H1 (cell line): Measurements from ENCODE around the gene DYNLL1. TPM values are rescaled to one million over a fixed set of nuclear protein-coding genes. Genes with fewer than 3 reads are reported as not detected.

Source experiments
- CTCF ChIA-PET: fragments of 300-600 bp; sonication (Branson Sonifier 250); formaldehyde crosslinking; loops from one replicate; lab custom pipeline; 2021; ENCODE audit not compliant: partially characterized antibody; lab: Charles Lee
- POLR2A ChIA-PET: fragments of 300-600 bp; sonication (Branson Sonifier 250); formaldehyde crosslinking; loops from one replicate; lab custom pipeline; 2021; ENCODE audit warnings: inconsistent platforms; ENCODE audit not compliant: partially characterized antibody; lab: Charles Lee
- DNase-seq, 2 experiments: peaks; one replicate each; pipeline versions ENCODE4 v3.0.0 to v3.0.0-alpha.2; 2010 to 2022; ENCODE audit warnings: low spot score in 2 of 2, low read depth in 1 of 2, mixed read lengths in 1 of 2
- FAIRE-seq: peaks from 2 replicates; lab custom pipeline; 2011; peaks lifted over from hg19 to GRCh38; lab: Jason Lieb, UNC
- H2AFZ ChIP-seq: 2 replicates; pipeline ENCODE4 v1.8.1; 2012; ENCODE audit warnings: low read length, inconsistent platforms
- H2AK5ac ChIP-seq: 2 replicates; pipeline ENCODE4 v1.6.1; 2013; ENCODE audit warnings: low read depth, low read length
- H2BK120ac ChIP-seq: replicated peaks from 2 replicates; pipeline ENCODE3; 2013; ENCODE audit warnings: low read depth, low read length, inconsistent platforms
- H2BK12ac ChIP-seq: 2 replicates; pipeline ENCODE4 v1.6.1; 2013; ENCODE audit warnings: low read depth, low read length
- H2BK15ac ChIP-seq: 2 replicates; pipeline ENCODE4 v1.6.1; 2013; ENCODE audit warnings: low read length
- H2BK20ac ChIP-seq: 2 replicates; pipeline ENCODE4 v1.6.1; 2013; ENCODE audit warnings: low read length
- H2BK5ac ChIP-seq: 2 replicates; pipeline ENCODE4 v1.6.1; 2013; ENCODE audit warnings: low read depth, low read length
- H3K14ac ChIP-seq: 2 replicates; pipeline ENCODE4 v1.6.1; 2013; ENCODE audit warnings: inconsistent platforms; ENCODE audit not compliant: insufficient read length
- H3K18ac ChIP-seq: 2 replicates; pipeline ENCODE4 v1.6.1; 2013; ENCODE audit warnings: low read length; ENCODE audit errors: extremely low read depth
- H3K23ac ChIP-seq: 2 replicates; pipeline ENCODE4 v1.6.1; 2013; ENCODE audit warnings: inconsistent platforms; ENCODE audit not compliant: insufficient read length
- H3K23me2 ChIP-seq: 2 replicates; pipeline ENCODE4 v1.6.1; 2013; ENCODE audit warnings: low read depth, low read length
- H3K27ac ChIP-seq: 2 replicates; pipeline ENCODE4 v1.6.1; 2011; ENCODE audit warnings: low read depth, low read length, inconsistent platforms
- H3K27me3 ChIP-seq, 4 experiments: replicated peaks in 1 of 4; 1 replicate in 1 of 4; 2 replicates in 3 of 4; pipeline versions ENCODE4 v1.6.1 to v1.8.1; 2011 to 2013; ENCODE audit warnings: low read length in 3 of 4, mild to moderate bottlenecking in 3 of 4, inconsistent platforms in 2 of 4, mixed read lengths in 2 of 4, moderate library complexity in 1 of 4; ENCODE audit not compliant: control insufficient read depth in 3 of 4, insufficient read depth in 3 of 4; ENCODE audit errors: extremely low read depth in 1 of 4
- H3K36me3 ChIP-seq, 4 experiments: 2 replicates each; pipeline versions ENCODE4 v1.6.1 to v1.8.1; 2011 to 2013; ENCODE audit warnings: mild to moderate bottlenecking in 4 of 4, low read length in 3 of 4, moderate library complexity in 2 of 4, control low read depth in 1 of 4, inconsistent platforms in 1 of 4; ENCODE audit not compliant: insufficient read depth in 4 of 4, control insufficient read depth in 2 of 4
- H3K4ac ChIP-seq: replicated peaks from 2 replicates; pipeline ENCODE3; 2013; ENCODE audit warnings: low read length, low read depth, mixed read lengths, inconsistent platforms; ENCODE audit not compliant: insufficient read length
- H3K4me1 ChIP-seq, 4 experiments: replicated peaks in 1 of 4; 1 replicate in 1 of 4; 2 replicates in 3 of 4; pipeline versions ENCODE4 v1.6.1 to v1.8.1; 2011 to 2013; ENCODE audit warnings: low read length in 3 of 4, inconsistent platforms in 2 of 4, mixed read lengths in 1 of 4; ENCODE audit not compliant: insufficient read depth in 4 of 4, control insufficient read depth in 3 of 4
- H3K4me2 ChIP-seq, 2 experiments: 2 replicates each; pipeline versions ENCODE4 v1.6.1 to v1.8.1; 2011 to 2013; ENCODE audit warnings: low read depth in 2 of 2, low read length in 2 of 2, control low read depth in 1 of 2, inconsistent platforms in 1 of 2, mild to moderate bottlenecking in 1 of 2; ENCODE audit not compliant: insufficient read depth in 1 of 2
- H3K4me3 ChIP-seq, 4 experiments: fragments of 200-600, 300-600 bp in 1 of 4; sonication (generic), shearing (Covaris generic), sonication (Bioruptor Twin) in 1 of 4; 2 replicates each; pipeline versions ENCODE4 v1.5.1 to v1.8.1; 2011 to 2016; ENCODE audit warnings: low read length in 4 of 4, low read depth in 3 of 4, control low read depth in 2 of 4, inconsistent platforms in 2 of 4, mild to moderate bottlenecking in 2 of 4, mixed read lengths in 1 of 4, moderate library complexity in 1 of 4; ENCODE audit not compliant: insufficient read depth in 2 of 4; ENCODE audit errors: extremely low read depth in 1 of 4
- H3K56ac ChIP-seq: replicated peaks from 2 replicates; pipeline ENCODE3; 2013; ENCODE audit warnings: low read depth, mild to moderate bottlenecking, mixed read lengths, low read length, inconsistent platforms; ENCODE audit not compliant: insufficient read length
- H3K79me1 ChIP-seq: 2 replicates; pipeline ENCODE4 v1.6.1; 2013; ENCODE audit warnings: low read depth, low read length, control low read depth
- H3K79me2 ChIP-seq, 2 experiments: 2 replicates each; pipeline versions ENCODE4 v1.6.1 to v1.8.1; 2012 to 2013; ENCODE audit warnings: low read length in 2 of 2, mild to moderate bottlenecking in 2 of 2, inconsistent platforms in 1 of 2; ENCODE audit not compliant: insufficient read depth in 2 of 2, control insufficient read depth in 1 of 2
- H3K9ac ChIP-seq, 4 experiments: replicated peaks in 1 of 4; 1 replicate in 1 of 4; 2 replicates in 3 of 4; pipeline versions ENCODE4 v1.6.1 to v1.8.1; 2011 to 2013; ENCODE audit warnings: low read depth in 3 of 4, low read length in 3 of 4, control low read depth in 2 of 4, mild to moderate bottlenecking in 2 of 4, moderate library complexity in 2 of 4, inconsistent platforms in 1 of 4; ENCODE audit errors: extremely low read depth in 1 of 4
- H3K9me3 ChIP-seq, 2 experiments: 2 replicates each; pipeline versions ENCODE4 v1.6.1 to v1.8.1; 2012 to 2013; ENCODE audit warnings: mild to moderate bottlenecking in 2 of 2, moderate library complexity in 2 of 2, control low read depth in 1 of 2, inconsistent platforms in 1 of 2, low read depth in 1 of 2, low read length in 1 of 2, mixed read lengths in 1 of 2; ENCODE audit not compliant: insufficient read depth in 2 of 2
- H4K20me1 ChIP-seq, 2 experiments: replicated peaks in 1 of 2; 2 replicates each; pipeline versions ENCODE3 to v1.8.1; 2011 to 2013; ENCODE audit warnings: inconsistent platforms in 2 of 2, low read length in 2 of 2, mild to moderate bottlenecking in 1 of 2; ENCODE audit not compliant: insufficient read depth in 2 of 2, control insufficient read depth in 1 of 2
- H4K5ac ChIP-seq: 2 replicates; pipeline ENCODE4 v1.6.1; 2013; ENCODE audit warnings: low read length, low read depth, mixed read lengths, inconsistent platforms; ENCODE audit not compliant: insufficient read length
- H4K8ac ChIP-seq: 2 replicates; pipeline ENCODE4 v1.8.0; 2013; ENCODE audit warnings: mild to moderate bottlenecking, moderate library complexity, low read length, inconsistent platforms; ENCODE audit not compliant: insufficient read depth; ENCODE audit errors: extremely low read depth
- H4K91ac ChIP-seq: replicated peaks from 2 replicates; pipeline ENCODE3; 2013; ENCODE audit warnings: low read length, mixed read lengths, inconsistent platforms; ENCODE audit not compliant: insufficient read length
- ASH2L ChIP-seq: fragments of 200-600, 300-600 bp; sonication (generic); IDR thresholded peaks from one replicate; pipeline ENCODE4 v1.7.1; 2017; ENCODE audit warnings: low read length
- BACH1 ChIP-seq: IDR thresholded peaks from 2 replicates; pipeline ENCODE4 v1.6.1; 2012; ENCODE audit warnings: low read length, improper control_type of control experiment
- CEBPB ChIP-seq: IDR thresholded peaks from 2 replicates; pipeline ENCODE4 v1.6.1; 2012; ENCODE audit warnings: low read depth, low read length
- CTCF ChIP-seq, 3 experiments: IDR thresholded peaks; 1 replicate in 2 of 3; 2 replicates in 1 of 3; pipeline versions ENCODE4 v1.5.1 to v1.6.1; 2011; ENCODE audit warnings: low read length in 3 of 3, mild to moderate bottlenecking in 3 of 3, inconsistent platforms in 2 of 3, low read depth in 1 of 3, moderate library complexity in 1 of 3; ENCODE audit not compliant: insufficient read depth in 1 of 3; ENCODE audit errors: control extremely low read depth in 1 of 3
- GTF2F1 ChIP-seq: IDR thresholded peaks from 2 replicates; pipeline ENCODE4 v1.6.1; 2012; ENCODE audit warnings: low read depth, low read length, improper control_type of control experiment, borderline replicate concordance
- HDAC6 ChIP-seq: IDR thresholded peaks from one replicate; pipeline ENCODE4 v1.7.1; 2012; ENCODE audit warnings: low read depth, mild to moderate bottlenecking, inconsistent platforms, low read length, moderate library complexity
- KDM4A ChIP-seq: IDR thresholded peaks from one replicate; pipeline ENCODE4 v1.7.1; 2012; ENCODE audit warnings: low read depth, mild to moderate bottlenecking, moderate library complexity, low read length, inconsistent platforms; ENCODE audit not compliant: severe bottlenecking
- MAFK ChIP-seq: IDR thresholded peaks from 2 replicates; pipeline ENCODE4 v1.6.1; 2012; ENCODE audit warnings: low read depth, mild to moderate bottlenecking, improper control_type of control experiment, low read length
- NRF1 ChIP-seq: IDR thresholded peaks from 2 replicates; pipeline ENCODE4 v1.6.1; 2011; ENCODE audit warnings: mild to moderate bottlenecking, low read depth, low read length, improper control_type of control experiment
- TCF12 ChIP-seq: IDR thresholded peaks from 2 replicates; pipeline ENCODE4 v1.6.1; 2011; ENCODE audit warnings: low read depth, mild to moderate bottlenecking, low read length
- WGBS, 2 experiments: shearing (Covaris generic) in 1 of 2; methylation state at CpG; one replicate each; pipeline versions ENCODE4 v1.1.6 to v1.1.7; 2013 to 2015; ENCODE audit warnings: low lambda C conversion rate in 2 of 2, mixed read lengths in 2 of 2, inconsistent platforms in 1 of 2, low coverage in 1 of 2, missing lambda C conversion rate in 1 of 2; ENCODE audit not compliant: insufficient replicate concordance in 2 of 2, insufficient coverage in 1 of 2, insufficient read length in 1 of 2; ENCODE audit errors: extremely low coverage in 1 of 2, missing lambda C conversion rate in 1 of 2; 5-methylcytosine and 5-hydroxymethylcytosine counted together
- polyA plus RNA-seq, 7 experiments: library from polyadenylated mRNA; depleted of rRNA in 3 of 7; stranded (reverse) in 5 of 7; unstranded in 2 of 7; fragments of >200 nt in 5 of 7; fragments of 200-250 nt in 2 of 7; gene quantifications; 1 replicate in 5 of 7; 2 replicates in 1 of 7; 4 replicates in 1 of 7; pipeline versions ENCODE4 v1.2.1 to v1.2.3, GENCODE V29; 2011 to 2013; ENCODE audit warnings: missing spikeins in 2 of 7, mixed read lengths in 2 of 7
- total RNA-seq: library from RNA; stranded (reverse); fragmentation: NEBNext Ultra II Directional; extraction: Animal tissue kit (Norgen Biotek cat#: 25700); gene quantifications from 2 replicates; pipeline ENCODE4 v1.2.1, GENCODE V29; 2021

The DYNLL1 gene
- total and polyA plus RNA-seq, 2 of the 8 experiments (the other 6 are each of a cell fraction or from before 2014, with no cell fraction given), result 423 to 488 TPM

- peaks cover 5% of the 10 kb centered on the region for H3K23me2 ChIP-seq
- peak overlapping the region; percentile 97 for H3K56ac ChIP-seq
- H3K4me1 ChIP-seq, result peaks cover 0 to 5% (median 0%) of the 10 kb centered on the region in 4 experiments; a peak in 2 of 7 replicates
- FAIRE-seq, result no peak
- peak overlapping the region; percentile 96 for H4K5ac ChIP-seq
- ChIA-PET POLR2A (interaction anchor here (0.6 to 18.7 kb wide), 26 partner anchors 11 to 273 kb away, joined by 3 to 365 read pairs (median 4); partner anchors contain the start of genes COQ5, COX6A1, DYNLL1 and GATC), CTCF (interaction anchor here (0.7 to 9.3 kb wide), 17 partner anchors 11 to 142 kb away, joined by 3 to 152 read pairs (median 5); partner anchors contain the start of genes COX6A1, DYNLL1, GATC and PLA2G1B)
- H2BK20ac ChIP-seq, result no peak overlapping the region
- H3K79me1 ChIP-seq, result no peaks in the 10 kb centered on the region; the same call in none of the 2 replicates
- peaks cover 10 to 15% of the 10 kb centered on the region in 2 experiments for H4K20me1 ChIP-seq
- peak overlapping the region; percentile 99 for H4K91ac ChIP-seq
- WGBS, 2 experiments, result 0% methylated on average over 40 of the region's 57 CpGs; no CpG with 5 or more reads in 1 of the 2 experiments
- peak overlapping the region; percentile 98 for H2BK5ac ChIP-seq
- H4K8ac ChIP-seq, result peak overlapping the region; percentile 90
- H2BK12ac ChIP-seq, result peak overlapping the region; percentile 85; the same call in 1 of the 2 replicates
- H3K79me2 ChIP-seq, result peaks cover 0 to 49% of the 10 kb centered on the region in 2 experiments; a peak in 3 of 4 replicates
- peak overlapping the region; percentile 76 to 97 (median 78) for H3K4me3 ChIP-seq
- no peak for DNase-seq
- no peak overlapping the region for H3K14ac ChIP-seq
- no peaks in the 10 kb centered on the region for H3K9me3 ChIP-seq
- peak overlapping the region; percentile 96 for H3K27ac ChIP-seq
- no peak overlapping the region for H3K23ac ChIP-seq
- H3K9ac ChIP-seq, result peak overlapping the region; percentile 69 to 96 (median 94)
- H3K18ac ChIP-seq, result peak overlapping the region; percentile 98
- no peak overlapping the region for H2AK5ac ChIP-seq
- H2BK120ac ChIP-seq, result no peak overlapping the region
- H2AFZ ChIP-seq, result no peak overlapping the region
- H3K36me3 ChIP-seq, result peaks cover 16 to 25% (median 19%) of the 10 kb centered on the region in 4 experiments
- TF ChIP-seq CTCF (IDR thresholded peaks at IDR 0.05; ENCODE audit: control extremely low read depth in 1 of 3, insufficient read depth in 1 of 3, low read depth in 1 of 3, low read length in 3 of 3) (peak in 1 of 3 experiments; percentile 19; a peak in 1 of 4 replicates), ASH2L (no peak), HDAC6 (no peak), TCF12 (no peak), GTF2F1 (no peak), NRF1 (no peak), MAFK (no peak), CEBPB (no peak), BACH1 (no peak), KDM4A (peak; percentile 44)
- peak overlapping the region; percentile 95; the same call in 1 of the 2 replicates for H2BK15ac ChIP-seq
- no peaks in the 10 kb centered on the region for H3K27me3 ChIP-seq
- peak overlapping the region; percentile 95 for H3K4ac ChIP-seq
- peak overlapping the region; percentile 78 to 83 for H3K4me2 ChIP-seq
These were observed 27.0 kb upstream of the DYNLL1 start for GRCh38 chr12:120468821-120469449.
